ENCODE results near the gene ZMAT5.

The ZMAT5 gene

DNA sequence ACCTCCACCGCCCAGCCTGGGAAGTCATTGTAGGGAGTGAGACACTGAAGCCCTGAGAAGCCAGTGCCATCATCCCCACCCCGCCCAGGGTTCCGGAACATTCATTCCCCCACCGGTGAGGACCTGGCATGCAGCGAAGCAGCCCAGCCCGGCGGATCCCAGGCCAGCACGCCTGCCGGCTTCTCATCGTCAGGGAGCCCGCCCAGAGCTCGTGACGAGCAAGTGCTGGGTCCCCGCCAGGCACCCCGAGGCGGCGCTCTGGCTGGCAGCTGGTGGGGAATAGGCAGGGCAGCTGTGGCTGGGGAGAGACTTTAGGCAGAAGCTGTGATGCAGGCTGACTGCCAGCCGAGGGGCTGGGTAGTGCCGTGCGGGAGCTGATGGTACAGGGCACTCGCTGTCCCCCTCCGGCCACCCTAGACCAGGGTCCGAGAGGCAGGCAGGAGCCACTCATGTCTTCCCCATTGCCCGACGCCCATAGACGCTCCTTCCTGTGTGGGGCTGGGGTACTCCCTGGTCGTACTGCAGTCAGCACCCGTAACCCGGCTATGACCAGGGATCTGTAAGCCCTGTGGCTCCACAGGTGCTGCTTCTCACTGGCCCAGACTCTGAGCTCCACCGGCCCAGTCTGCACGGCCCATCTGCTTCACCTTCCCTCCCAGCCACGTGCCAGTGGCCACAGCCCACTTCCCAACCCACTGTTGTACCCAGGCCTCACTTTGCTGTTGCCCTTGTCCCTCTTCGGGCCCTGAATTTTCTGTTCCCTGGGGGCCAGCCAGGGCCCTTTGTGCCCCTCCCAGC is 71.5 kb downstream of the ZMAT5 start:
- no peaks in the 10 kb centered on the region for H3K9me3 ChIP-seq
- peaks cover 0 to 9% (median under 1%) of the 10 kb centered on the region in 4 donors for H3K4me1 ChIP-seq
- H3K36me3 ChIP-seq, result peaks cover 24 to 75% (median 36%) of the 10 kb centered on the region in 3 donors
- no peak overlapping the region for H3K4me3 ChIP-seq
- intact Hi-C loops (cut with DNase I; ENCODE audit: low total_unique reads), result no loop called here
- no peak for DNase-seq
- peaks cover 0 to 16% of the 10 kb centered on the region in 2 donors for H3K27me3 ChIP-seq
- no peak overlapping the region for H3K27ac ChIP-seq
- TF ChIP-seq CTCF (IDR thresholded peaks at IDR 0.05), result no peak

GRCh38 chr22:29693671-29694070 is 73.1 kb downstream of the ZMAT5 start:
- no peak for TF ChIP-seq CTCF (IDR thresholded peaks at IDR 0.05)
- Histone ChIP-seq H3K4me3 (no peak overlapping the region), H3K27me3 (peaks cover 0 to 5% of the 10 kb centered on the region in 2 donors), H3K36me3 (peaks cover 24 to 76% (median 36%) of the 10 kb centered on the region in 3 donors), H3K4me1 (peaks cover 0 to 11% (median 0%) of the 10 kb centered on the region in 4 donors), H3K9me3 (no peaks in the 10 kb centered on the region), H3K27ac (no peak overlapping the region)
- DNase-seq, result no peak
- intact Hi-C loops (cut with DNase I; ENCODE audit: low total_unique reads), result no loop called here

DNA sequence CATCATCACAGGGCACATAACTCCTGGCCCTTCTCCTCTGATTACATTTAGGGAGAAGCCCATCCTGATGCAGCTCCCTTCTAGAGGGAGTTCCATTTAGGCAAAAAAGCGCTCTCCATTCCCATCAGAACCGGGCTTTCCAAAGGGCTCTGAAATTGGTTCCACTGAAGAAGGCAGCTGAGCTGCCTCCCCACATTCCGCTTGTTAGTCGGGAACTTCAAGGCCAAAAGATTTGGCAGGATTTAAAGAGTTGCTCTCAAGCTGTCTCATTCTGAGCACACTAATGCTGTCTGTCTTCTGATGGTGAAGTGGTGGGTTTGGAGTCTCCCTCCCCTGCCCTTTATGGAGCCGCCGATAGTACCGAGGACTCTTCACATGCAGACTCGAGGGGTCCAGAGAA is 73.6 kb downstream of the ZMAT5 start:
- H3K4me1 ChIP-seq, result peaks cover 0 to 11% (median 0%) of the 10 kb centered on the region in 4 donors
- TF ChIP-seq CTCF (IDR thresholded peaks at IDR 0.05), result no peak
- no peak overlapping the region for H3K4me3 ChIP-seq
- no peaks in the 10 kb centered on the region for H3K9me3 ChIP-seq
- peaks cover 24 to 78% (median 40%) of the 10 kb centered on the region in 3 donors for H3K36me3 ChIP-seq
- H3K27ac ChIP-seq, result no peak overlapping the region
- H3K27me3 ChIP-seq, result peaks cover 0 to 5% of the 10 kb centered on the region in 2 donors
- DNase-seq, result no peak
- intact Hi-C loops (cut with DNase I; ENCODE audit: low total_unique reads), result no loop called here

- intact Hi-C loops (cut with DNase I; ENCODE audit: low total_unique reads), result no loop called here
- no peak overlapping the region for H3K4me3 ChIP-seq
- H3K9me3 ChIP-seq, result no peaks in the 10 kb centered on the region
- no peak for TF ChIP-seq CTCF (IDR thresholded peaks at IDR 0.05)
- peaks cover 24 to 78% (median 41%) of the 10 kb centered on the region in 3 donors for H3K36me3 ChIP-seq
- H3K4me1 ChIP-seq, result peaks cover 0 to 11% (median 0%) of the 10 kb centered on the region in 4 donors
- H3K27me3 ChIP-seq, result no peaks in the 10 kb centered on the region
- H3K27ac ChIP-seq, result no peak overlapping the region
- no peak for DNase-seq
Measured at GRCh38 chr22:29692327-29692640, 74.5 kb downstream of the ZMAT5 start.

- Histone ChIP-seq H3K4me3 (no peak overlapping the region), H3K4me1 (peaks cover 0 to 11% (median 0%) of the 10 kb centered on the region in 4 donors)
Measured at GRCh38 chr22:29691636-29692326, 75.0 kb downstream of the ZMAT5 start.

More at GRCh38 chr22:29691636-29692326, 75.0 kb downstream of the ZMAT5 start:
- no peak for TF ChIP-seq CTCF (IDR thresholded peaks at IDR 0.05)
- peaks cover 24 to 80% (median 42%) of the 10 kb centered on the region in 3 donors for H3K36me3 ChIP-seq
- no peaks in the 10 kb centered on the region for H3K27me3 ChIP-seq
- no peak for DNase-seq
- no peak overlapping the region for H3K27ac ChIP-seq
- H3K9me3 ChIP-seq, result no peaks in the 10 kb centered on the region
- intact Hi-C loops (cut with DNase I; ENCODE audit: low total_unique reads), result no loop called here
